HT-29 (cell line): Measurements from ENCODE around the gene SERGEF. TPM values are rescaled to one million over a fixed set of nuclear protein-coding genes. Genes with fewer than 3 reads are reported as not detected.

ENCODE experiments used
- DNase-seq: peaks from one replicate; pipeline ENCODE4 v3.0.0-alpha.2; 2015; ENCODE audit warnings: low spot score
- total RNA-seq: library from RNA; depleted of rRNA; stranded (reverse); fragments of >200 nt; shearing (Covaris generic); gene quantifications from 2 replicates; pipeline ENCODE4 v1.2.3, GENCODE V29; 2014

Gene SERGEF
- total RNA-seq, 1 experiment from 2014 or later = 26.0 TPM

DNA sequence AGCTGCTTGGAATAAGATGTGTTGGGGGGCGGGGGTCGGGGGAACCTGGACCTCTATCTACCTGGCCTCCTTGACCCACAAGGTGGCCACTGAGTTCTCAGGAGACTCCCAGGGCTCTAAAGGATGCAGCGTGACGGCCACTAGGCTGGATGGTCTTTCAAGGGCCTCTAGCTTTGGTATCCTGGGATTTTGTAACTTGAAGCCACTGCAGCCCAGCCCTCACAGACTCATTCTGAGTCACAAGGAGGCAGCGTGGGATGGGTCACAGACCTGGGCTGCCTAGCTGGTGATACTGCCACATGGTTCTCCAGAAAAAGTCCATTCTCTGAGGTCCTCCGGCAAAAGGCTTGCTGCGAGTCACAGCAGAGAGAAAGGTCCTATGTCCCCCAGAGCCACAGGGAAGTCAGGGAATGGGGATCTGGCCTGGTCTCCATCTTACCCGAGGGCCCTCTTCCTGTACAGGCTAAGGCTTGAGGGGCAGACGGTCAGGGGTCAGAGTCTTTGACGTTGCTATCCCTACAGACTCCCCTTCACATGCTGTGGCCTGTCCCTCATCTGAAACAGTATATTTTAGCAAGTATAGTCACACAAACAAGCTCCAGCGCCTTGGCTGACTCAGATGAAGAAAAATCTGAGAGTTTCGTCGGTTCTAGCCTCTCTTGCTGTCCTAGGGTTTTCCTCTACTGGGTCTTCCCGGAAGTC, 225.9 kb downstream of the SERGEF start:
- no peak for DNase-seq

DNA sequence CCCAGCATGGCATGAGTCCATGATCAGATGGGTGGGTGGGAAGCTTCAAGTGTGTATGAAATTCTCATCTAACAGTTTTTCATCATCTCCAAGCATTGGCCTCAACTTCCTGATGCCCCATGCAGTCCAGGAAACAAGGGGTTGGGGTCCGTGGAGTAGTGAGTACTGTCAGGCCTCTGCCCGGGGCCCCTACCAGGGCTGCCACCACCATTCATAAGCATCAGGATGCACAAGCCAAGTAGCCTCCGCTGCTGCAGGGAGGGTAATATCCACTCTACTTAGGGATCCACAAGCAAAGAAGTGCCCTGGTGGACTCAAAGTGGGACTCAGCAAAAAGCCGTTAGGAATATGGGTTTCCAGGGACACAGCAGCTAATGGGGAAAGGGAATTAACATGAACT, 229.0 kb downstream of the SERGEF start:
- no peak for DNase-seq

DNA sequence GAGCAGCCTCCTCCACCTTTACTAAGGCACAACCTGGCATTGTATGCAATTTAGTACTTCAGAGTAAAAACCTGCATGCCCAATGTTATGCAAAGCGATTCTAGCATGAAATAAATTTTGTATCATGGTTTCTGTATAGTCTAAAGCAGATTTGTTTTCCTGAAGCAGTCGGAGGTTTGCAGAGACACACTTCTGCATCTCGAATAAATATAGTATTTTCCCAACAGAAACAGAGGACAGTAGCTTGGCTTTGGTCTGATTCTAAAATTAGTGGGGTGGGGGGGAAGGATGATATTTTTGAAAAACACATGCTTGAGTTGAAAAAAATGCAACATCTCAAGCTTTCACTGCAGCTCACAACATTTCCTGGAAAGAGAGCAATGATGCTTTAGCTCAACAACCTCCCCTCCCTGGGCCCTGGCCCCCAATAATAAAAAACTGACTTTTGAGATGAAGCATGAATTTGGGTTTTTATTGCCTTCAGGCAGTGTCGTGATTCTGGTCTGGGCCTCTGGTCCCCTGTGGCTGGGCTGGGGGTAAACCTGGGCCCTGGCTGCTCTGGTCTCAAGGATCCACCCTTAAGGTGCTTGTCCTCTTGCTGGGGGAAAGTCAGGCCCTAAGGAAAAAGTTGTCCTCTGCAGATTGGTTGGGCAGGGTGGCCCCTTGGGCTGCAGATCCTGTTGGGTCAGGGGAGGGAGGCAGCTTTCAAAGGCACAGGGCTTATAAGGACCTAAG, 230.1 kb downstream of the SERGEF start:
- DNase-seq = no peak

DNA sequence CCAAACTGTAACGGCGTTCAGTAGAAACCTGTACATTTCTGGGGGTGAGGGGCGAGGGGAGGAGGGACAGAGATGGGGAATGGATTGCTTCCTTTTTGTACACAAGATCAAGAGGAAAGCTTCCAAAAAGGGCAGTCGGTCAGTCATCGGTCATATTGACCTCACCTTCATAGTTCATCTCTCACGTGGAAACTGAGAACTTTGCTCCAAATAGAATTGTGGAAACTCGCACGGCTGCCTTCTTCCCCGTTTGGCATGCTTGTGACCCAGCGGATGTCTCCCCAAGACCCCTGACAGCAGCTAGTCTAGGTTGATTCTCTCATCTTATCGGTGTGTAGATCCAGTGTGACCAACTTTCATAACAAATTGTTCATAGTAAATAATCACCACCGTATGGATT, 230.7 kb downstream of the SERGEF start:
- no peak for DNase-seq

DNA sequence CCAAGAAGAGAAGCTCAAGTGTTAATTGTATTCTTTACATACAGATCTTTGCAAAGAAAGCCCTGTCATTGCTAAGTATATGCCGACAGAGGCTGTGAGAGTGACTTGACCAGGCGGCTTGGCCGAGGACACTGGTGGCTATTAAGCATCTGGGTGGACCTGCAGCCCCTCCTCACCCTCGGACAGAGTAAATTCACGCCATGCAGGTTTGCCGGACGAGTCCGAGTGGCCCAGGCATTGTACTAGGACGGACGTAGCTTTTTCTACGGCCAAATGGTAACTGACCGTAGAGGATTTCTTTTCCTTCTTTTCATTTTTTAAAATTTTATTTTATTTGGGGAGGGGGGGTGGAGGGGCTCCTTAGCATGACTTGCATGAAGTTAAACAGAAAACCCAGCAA, 231.2 kb downstream of the SERGEF start:
- DNase-seq = no peak

DNA sequence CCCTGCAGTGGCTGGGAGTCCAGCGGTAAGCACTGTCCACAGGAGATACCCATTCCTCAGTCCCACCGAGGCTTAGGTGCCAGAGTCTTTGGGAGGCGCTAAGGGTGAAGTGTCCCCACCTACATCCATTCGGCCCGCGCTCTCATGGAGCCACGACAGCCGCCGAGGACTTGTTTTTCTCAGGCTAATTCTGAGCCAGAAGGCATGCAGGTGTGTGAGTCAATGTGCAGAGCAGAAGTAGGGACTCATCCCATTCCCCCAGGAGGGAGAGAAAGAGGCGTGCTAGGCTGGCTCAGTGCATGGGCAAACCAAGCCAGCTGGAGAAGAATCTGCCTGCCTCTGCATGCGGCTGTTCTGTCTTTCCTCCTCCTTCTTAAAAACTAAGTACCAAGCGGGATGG, 231.6 kb downstream of the SERGEF start:
- no peak for DNase-seq

DNA sequence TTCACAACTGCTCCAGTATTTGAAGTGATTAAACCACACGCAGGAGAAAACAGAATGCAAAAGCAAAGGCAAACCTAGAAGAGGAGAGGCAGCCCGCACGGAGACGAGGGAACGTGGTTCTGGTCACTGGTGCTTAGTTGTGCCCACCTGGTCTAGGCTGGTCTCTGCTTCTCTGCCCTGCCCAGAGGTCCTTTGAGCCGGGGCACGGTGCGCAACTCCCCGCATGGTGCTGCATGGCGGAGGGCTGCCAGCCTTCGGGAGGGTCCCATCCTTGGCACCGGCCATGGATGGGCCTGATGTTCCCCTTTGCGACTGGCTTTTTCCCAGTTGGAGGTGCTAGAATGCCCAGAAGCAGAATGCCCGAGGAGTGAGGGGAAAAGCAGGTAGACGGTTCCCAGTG, 232.2 kb downstream of the SERGEF start:
- DNase-seq = no peak

DNA sequence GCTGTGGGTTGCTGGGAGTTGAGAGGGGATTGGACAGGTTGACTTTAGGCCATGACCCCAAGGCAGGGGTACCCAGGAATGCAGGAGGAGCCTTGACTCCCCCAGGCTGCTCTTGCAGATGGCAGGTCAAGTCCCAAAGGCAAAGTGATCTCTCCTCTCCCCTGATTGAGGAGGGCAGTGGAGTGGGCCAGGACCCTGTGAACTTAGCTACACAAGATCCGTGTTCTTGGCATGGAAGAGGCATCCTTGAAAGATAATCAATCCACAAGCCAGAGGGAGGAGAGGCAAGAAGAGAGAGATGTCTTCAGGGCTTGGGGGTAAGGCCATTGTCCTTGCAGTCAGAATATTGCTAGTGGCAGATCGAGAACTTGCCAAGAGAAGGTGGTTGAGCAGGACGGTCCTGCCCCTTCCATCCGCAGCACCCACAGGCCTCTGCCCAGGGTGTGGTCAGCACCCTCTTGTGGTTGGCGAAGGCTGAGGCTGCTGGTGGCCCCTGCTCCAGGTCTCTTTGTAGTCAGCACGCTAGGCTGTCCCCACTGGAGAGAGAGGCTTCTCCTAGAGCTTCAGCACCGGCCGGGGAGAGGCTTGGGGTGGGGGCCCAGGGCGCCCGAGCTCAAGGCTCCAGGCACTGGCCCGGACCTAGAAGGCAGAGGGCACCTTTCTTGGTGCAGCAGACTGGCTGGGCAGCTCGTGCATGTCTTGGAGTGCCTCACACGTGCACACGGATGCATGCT, 232.8 kb downstream of the SERGEF start:
- DNase-seq = peak; percentile 15

DNA sequence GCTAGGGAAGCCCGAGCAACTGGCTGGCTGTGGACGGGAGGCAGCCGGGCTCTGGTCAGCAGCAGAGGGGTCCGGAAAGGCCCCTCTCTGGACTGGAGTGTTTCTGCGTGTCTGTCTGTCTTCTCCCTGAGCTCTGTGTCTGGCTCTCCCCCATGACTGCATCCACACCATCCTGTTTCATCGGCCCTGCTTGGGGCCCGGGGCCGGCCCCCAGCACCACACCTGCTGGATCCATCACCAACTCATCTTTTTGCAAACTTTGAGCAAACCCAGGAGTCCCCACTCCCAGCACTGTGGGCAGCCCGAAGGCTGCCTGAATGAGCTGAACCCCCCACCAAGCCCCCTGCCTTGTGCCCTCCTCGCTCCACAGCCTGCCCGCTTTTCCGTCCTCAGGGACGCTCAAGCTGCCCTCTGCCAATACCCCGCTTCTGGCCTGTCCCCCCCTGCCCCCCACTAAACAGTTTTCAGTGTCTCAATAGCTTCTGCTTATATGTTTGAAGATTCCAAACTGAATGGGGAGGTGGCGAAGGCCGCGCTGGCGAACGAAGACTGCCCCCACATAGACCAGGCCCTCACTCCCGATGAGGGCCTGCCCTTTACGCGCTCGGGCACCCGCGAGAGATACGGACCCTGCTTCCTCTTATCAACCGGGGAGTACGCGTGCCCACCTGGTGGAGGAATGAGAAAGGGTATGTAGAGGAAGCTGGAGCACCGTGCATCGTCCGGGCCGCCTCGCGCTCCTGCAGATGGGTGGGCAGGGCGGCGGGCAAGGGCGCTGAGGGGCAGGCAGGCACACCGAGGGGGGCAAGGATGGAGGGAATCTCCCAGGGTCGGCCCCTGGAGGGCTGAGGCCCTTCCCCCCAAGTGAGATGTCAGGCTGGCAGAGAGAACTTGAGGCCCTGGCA, 233.6 kb downstream of the SERGEF start:
- DNase-seq = no peak

DNA sequence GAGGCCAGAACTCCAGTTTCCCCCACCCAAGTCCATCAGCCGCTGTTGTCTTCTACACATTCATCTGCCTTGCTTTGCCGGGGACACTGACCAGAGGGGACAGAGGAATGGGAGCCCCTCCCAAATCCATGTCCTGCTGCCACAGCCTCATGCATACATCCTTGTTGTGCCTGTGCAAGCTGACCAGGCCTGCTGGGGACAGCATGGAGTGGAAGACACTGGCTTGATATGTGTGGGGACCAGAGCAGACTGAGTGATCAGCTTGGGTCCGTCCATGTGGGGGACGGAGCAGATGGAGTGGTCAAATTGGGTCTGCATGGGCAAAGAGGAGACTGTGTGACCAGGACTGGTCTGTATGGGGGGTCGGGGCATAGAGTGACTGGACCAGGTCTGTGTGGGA, 234.5 kb downstream of the SERGEF start:
- no peak for DNase-seq

DNA sequence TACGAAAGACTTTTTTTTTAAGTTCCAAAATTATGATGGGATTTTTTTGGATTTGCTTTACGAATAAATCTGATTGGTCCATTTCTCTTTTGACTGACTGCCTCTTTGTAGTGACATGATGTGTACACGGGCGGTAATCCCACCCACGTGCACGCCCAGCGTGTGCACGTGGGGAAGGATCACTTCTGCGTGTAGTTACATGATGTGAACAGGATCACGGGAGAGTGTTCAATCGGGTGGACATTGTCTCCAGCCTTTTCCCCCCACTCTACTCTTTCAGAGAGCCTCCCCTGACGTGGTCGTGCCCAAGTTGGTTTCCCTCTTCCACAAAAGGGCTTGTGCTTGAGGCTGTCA, 235.1 kb downstream of the SERGEF start:
- DNase-seq = no peak

DNA sequence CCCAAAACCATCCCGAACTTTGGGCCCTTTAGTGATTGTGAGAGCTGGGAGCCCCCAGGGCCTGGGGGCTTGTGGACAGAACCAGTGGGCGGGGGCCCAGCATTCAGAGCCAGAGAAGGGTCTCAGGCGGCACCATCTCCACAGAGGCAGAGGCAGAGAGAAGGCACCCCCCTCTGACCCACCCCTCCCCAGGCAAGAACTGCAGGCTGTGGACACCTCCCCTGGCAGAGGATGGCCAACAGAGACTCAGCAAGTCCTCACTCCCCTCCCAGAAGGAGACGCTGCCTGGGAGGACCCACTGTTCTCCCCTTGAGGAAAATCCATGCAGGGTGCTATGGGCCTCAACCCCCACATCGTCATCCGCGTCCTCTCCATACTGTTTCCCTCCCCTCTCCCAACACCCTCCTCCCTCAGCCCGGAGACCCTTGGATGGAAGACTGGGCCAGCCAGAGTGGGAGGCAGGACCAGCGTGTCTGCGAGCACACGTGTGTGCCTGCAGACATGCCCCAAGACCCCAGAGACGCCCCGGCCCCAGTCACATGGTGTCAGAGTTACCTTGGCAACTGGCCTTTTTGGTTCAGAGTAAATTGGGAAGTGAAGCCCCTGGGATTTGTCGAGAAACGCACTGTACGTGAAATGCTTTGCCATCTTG, 235.6 kb downstream of the SERGEF start:
- DNase-seq = no peak

DNA sequence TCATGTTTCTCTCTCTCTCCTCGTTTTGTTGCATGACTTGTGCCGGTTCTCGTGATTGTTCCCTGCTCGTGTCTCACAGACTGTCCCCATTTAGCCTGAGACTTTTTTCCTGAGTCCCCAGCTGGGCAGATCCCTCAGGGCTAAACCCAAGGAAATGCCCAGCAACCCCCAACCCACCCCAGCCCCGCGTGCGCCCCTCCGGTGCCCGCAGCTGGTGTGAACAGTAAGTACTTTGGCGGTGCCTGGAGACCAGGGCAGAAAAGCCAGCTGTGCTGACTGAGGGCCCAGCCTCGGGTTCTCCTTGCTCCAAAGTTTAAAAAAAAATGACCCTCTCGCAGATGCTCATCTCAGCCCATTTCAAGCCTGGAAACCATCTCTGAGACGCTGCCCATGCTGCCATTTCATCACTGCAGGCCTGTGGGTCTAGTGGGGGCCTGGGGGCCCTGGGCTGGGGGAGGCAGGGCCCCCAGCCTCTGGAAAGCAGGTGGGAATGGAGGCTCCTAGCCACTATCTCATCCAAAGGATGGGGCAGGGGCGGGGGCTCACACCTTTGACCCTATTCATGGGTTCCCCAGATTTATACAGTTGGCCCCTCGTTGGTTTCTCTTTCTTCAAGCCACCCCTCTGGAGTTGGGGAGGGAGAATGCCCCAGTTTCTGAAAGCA, 236.5 kb downstream of the SERGEF start:
- DNase-seq = no peak

DNA sequence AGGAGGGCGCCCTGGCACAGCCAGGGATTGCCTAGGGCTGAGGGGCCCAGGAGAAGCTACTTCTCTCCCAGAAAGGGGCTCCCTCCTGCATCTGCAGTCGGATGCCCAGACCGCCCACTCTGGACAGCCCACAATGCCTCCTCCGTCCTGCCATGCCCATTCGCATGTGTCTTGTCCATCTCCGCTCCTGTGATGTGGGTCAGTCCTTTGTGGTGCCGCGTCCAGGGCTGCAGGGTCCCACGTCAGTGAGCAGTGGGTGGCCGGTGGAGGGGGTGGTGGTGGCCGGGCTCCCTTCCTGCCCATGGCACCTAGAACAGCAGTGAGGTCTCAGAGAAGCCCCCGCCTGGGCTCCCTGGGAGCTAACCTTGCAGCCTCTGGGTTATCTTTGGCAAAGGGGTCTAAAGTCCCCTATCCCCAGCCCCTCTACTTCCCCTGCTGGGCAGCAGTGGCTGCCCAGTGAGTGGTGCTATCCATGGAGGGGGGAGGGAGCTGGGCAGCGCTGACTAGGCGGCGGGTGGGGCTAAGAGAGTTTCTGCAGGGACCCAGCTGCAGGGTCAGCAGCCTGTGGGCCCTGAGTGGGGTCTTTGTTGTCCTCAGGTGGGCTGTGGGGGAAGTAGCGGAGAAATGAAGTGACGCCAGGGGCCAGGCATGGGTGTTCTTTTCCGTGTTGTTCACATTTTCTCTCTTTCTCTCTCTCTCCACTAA, 237.2 kb downstream of the SERGEF start:
- DNase-seq = no peak

DNA sequence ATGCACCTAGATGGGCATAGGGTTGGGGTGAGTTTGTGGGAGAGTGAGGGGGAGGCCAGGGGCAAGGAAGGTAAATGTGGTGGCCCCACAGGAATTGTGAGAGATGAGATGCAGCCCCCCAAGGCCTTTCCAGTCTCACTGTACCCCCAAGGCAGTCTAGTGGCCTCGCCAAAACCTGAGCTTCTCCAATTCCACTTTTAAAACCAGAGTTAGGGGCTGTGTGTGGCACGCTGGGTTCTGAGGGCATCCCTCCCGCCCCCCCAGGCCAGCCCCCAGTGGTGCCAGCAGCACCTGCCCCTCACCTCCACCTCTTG, 237.9 kb downstream of the SERGEF start:
- DNase-seq = no peak

DNA sequence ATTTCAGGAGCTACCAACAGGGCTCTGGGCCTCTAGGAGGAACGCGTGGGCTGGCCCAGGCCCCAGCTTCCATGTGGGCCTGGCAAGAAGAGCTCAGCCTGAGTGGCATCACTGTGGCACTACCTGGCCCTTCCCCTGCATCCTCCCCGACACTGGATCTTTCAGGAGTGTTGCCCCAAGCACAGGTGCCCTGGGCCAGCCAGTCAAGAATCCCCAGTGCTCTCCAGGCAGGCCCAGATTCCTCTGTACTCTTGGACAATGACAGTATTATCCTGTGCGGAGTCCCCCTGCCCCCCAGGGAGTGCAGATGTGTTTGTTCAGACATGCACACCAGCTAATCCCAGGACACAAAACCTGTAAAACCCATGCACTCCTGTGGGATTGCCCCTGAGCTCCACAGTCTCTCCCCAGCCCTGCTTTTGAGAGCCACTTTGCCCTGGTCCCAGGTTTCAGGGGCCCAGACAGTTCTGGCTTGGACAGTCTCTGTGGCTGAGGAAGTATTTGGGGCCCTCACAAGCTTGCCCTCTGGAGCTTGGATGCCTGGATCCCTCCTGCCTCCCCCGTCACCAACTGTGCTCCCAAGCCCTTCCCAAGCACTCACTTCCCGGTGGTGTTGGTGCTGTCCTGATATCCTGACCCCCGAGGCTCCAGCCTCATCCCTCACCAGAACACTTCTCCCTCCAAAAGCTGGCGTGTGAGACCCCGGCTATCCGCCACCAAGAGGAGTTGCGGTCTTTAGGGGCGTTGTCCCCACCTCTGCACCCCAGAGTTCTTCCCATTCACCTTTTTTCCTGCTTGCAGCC, 238.4 kb downstream of the SERGEF start:
- DNase-seq = no peak

DNA sequence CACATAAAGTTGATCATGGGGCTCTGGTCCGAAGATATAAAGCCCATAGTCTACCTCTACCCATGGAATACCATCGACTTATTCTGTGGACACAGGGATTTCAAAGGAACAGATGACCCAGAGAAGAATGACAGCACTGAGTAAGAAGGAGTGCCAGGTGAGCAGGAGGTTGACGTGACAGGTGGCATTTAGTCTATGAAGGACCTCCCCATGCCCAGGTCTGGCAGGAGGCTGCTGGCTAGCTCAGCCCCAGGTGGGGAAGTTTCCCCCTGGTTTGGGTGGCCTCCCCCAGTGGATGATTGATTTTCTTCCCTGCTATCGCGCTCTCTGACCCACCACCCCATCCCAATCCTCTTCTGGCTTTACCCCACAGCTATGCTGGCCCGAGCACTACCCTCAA, 239.2 kb downstream of the SERGEF start:
- no peak for DNase-seq

DNA sequence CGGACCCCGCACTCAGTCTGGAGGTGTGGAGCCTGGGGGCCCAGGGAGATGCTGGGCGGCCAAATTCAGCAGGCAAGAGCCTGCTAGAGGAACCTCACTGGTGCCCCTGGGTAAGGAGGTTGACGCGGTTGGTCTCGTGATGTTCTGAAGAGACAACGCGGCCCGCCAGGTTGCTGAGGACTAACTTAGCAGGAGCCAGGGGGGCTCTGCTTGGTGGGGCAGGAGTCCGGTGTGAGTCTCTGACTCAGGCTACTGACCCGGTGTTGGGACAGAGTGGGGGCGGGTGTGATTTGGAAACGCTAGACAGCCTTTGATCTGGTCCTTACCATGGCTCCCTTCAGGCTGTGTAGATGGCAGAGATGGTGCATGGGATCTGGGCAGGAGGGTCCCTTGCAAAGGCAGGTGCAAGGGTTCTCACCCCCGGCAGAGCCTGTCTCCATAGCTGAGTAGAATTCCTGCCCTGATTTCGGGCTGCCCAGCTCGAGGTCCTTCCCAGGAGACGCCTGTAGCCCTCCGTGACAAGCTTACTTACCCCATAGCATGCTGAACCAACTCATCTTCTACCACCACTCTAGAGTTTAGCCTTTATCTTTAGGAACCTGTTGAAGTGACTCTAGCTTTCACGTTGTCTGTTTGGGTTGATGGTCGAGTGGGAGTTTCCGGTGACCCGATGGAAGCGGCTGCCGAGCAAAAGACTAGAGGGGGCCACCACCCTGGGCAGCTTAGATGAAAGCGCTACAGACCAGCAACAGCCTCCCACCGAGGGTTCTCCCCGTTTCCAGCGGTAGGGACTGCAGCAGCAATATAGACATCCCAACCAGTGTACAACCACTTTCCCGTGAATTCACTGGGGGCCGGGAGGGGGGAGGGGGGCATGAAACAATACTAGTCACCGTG, 239.9 kb downstream of the SERGEF start:
- DNase-seq = no peak
